HG02623 (cell line): Measurements from ENCODE around the gene SULF2.
"Not testable (repeated sequence)": the region's sequence is repeated elsewhere in the genome, so short reads cannot be mapped to it uniquely, and the experiment has no call there.

ENCODE experiments used
- ATAC-seq: cut with Tn5 transposase; IDR thresholded peaks from one replicate; pipeline ENCODE4 v1.9.1; 2021; ENCODE audit warnings: moderate library complexity; ENCODE audit not compliant: unreplicated experiment

Gene SULF2

GRCh38 chr20:47785311-47785853, at the start of gene SULF2:
Gene SULF2 (minus strand): TSS chr20:47785481. CDS start chr20:47757363, 28,118 bp downstream.
- ATAC-seq, result no peak

- ATAC-seq, result not testable (repeated sequence)
Measured at GRCh38 chr20:47831675-47832074, 46.4 kb upstream of the SULF2 start.

- not testable (repeated sequence) for ATAC-seq
Measured at GRCh38 chr20:47826716-47827115, 41.4 kb upstream of the SULF2 start.

- not testable (repeated sequence) for ATAC-seq
Measured at GRCh38 chr20:47826006-47826405, 40.7 kb upstream of the SULF2 start.

GRCh38 chr20:47825011-47825762, 39.9 kb upstream of the SULF2 start:
- ATAC-seq, result no peak

GRCh38 chr20:47823941-47824340, 38.7 kb upstream of the SULF2 start:
- ATAC-seq, result not testable (repeated sequence)

- no peak for ATAC-seq
Measured at GRCh38 chr20:47821481-47822100, 36.3 kb upstream of the SULF2 start.

GRCh38 chr20:47818996-47819609, 33.8 kb upstream of the SULF2 start:
- no peak for ATAC-seq

GRCh38 chr20:47818466-47818865, 33.2 kb upstream of the SULF2 start:
- no peak for ATAC-seq

GRCh38 chr20:47818016-47818415, 32.7 kb upstream of the SULF2 start:
- ATAC-seq, result no peak

GRCh38 chr20:47817573-47817972, 32.3 kb upstream of the SULF2 start:
- ATAC-seq, result no peak

- ATAC-seq, result no peak
Measured at GRCh38 chr20:47816487-47817451, 31.5 kb upstream of the SULF2 start.

- no peak for ATAC-seq
Measured at GRCh38 chr20:47815866-47816265, 30.6 kb upstream of the SULF2 start.

GRCh38 chr20:47815416-47815806, 30.1 kb upstream of the SULF2 start:
- ATAC-seq, result no peak

GRCh38 chr20:47814632-47815415, 29.5 kb upstream of the SULF2 start:
- no peak for ATAC-seq

- ATAC-seq, result no peak
Measured at GRCh38 chr20:47810721-47811347, 25.6 kb upstream of the SULF2 start.

GRCh38 chr20:47810116-47810677, 24.9 kb upstream of the SULF2 start:
- no peak for ATAC-seq

- no peak for ATAC-seq
Measured at GRCh38 chr20:47809161-47809960, 24.1 kb upstream of the SULF2 start.
